OCI-LY3 (cell line): Measurements from ENCODE around the gene OVAAL.

Experiments used
- H2AFZ ChIP-seq: fragments of 200-600, 300-600 bp; shearing (Covaris generic); 2 replicates; pipeline ENCODE4 v1.6.0; 2014; ENCODE audit warnings: antibody characterized with exemption, low read depth, low read length
- H3K27ac ChIP-seq: fragments of 200-600, 300-600 bp; sonication (generic); 2 replicates; pipeline ENCODE4 v1.5.1; 2014; ENCODE audit warnings: mild to moderate bottlenecking, low read length, moderate library complexity, mixed read lengths
- H3K27me3 ChIP-seq: fragments of 200-600, 300-600 bp; sonication (generic); 2 replicates; pipeline ENCODE4 v1.6.1; 2014; ENCODE audit warnings: low read depth, low read length, mixed read lengths
- H3K36me3 ChIP-seq: fragments of 200-600, 300-600 bp; sonication (generic); replicated peaks from 2 replicates; pipeline ENCODE3; 2014; ENCODE audit warnings: low read depth, low read length, mixed read lengths
- H3K4me1 ChIP-seq: fragments of 300-600, 200-600 bp; sonication (generic); 2 replicates; pipeline ENCODE4 v1.6.1; 2014; ENCODE audit warnings: low read length, mixed read lengths
- H3K4me2 ChIP-seq: fragments of 200-600, 300-600 bp; sonication (generic); 2 replicates; pipeline ENCODE4 v1.6.1; 2014; ENCODE audit warnings: low read length, mixed read lengths
- H3K4me3 ChIP-seq: fragments of 300-600, 200-600 bp; sonication (generic); 2 replicates; pipeline ENCODE4 v1.5.1; 2014; ENCODE audit warnings: antibody characterized with exemption, mild to moderate bottlenecking, low read length, moderate library complexity
- H3K79me2 ChIP-seq: fragments of 300-600, 200-600 bp; shearing (Covaris generic); 2 replicates; pipeline ENCODE4 v1.6.1; 2014; ENCODE audit warnings: mild to moderate bottlenecking, low read length, mixed read lengths
- H3K9ac ChIP-seq: fragments of 300-600, 200-600 bp; shearing (Covaris generic); 2 replicates; pipeline ENCODE4 v1.6.0; 2014; ENCODE audit warnings: mild to moderate bottlenecking, low read length, moderate library complexity
- H3K9me3 ChIP-seq: fragments of 200-600, 300-600 bp; shearing (Covaris generic); 2 replicates; pipeline ENCODE4 v1.6.1; 2014; ENCODE audit warnings: low read length, mixed read lengths; ENCODE audit not compliant: insufficient read depth
- H4K20me1 ChIP-seq: fragments of 200-600, 300-600 bp; sonication (generic); 2 replicates; pipeline ENCODE4 v1.6.1; 2016; ENCODE audit warnings: low read length, mixed read lengths; ENCODE audit not compliant: insufficient read depth
- EZH2phosphoT487 ChIP-seq: fragments of 200-600 bp; shearing (Covaris generic); IDR thresholded peaks from 2 replicates; pipeline ENCODE4 v1.6.1; 2018; ENCODE audit warnings: antibody characterized with exemption, mixed run types, low read depth
- TF ChIP-seq, protein P1 (sequence below): fragments of 200-600, 300-600 bp; sonication (generic); IDR thresholded peaks from 2 replicates; pipeline ENCODE4 v1.5.1; 2014; ENCODE audit warnings: antibody characterized with exemption, low read length, low read depth

Gene OVAAL

DNA sequence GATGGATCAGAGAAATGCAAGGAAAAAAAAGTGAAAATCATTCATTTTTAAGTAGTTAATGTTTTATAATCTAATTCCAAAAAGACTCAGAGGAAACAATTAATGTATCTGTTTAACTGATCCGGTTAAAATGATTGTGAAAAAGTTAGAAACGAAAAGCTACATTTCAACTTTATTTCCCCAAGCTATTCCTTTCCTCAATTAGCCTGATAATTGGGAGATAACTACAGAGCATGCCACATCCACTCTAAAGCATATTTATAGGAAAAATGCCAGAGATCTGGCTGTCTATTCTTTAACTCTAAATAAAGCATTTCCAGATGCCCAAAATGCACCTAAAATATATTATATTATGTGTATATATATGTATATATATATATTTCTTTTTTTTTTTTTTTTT is 37.2 kb downstream of the OVAAL start:
- H3K27ac ChIP-seq, result no peak overlapping the region
- TF ChIP-seq, protein P1, sequence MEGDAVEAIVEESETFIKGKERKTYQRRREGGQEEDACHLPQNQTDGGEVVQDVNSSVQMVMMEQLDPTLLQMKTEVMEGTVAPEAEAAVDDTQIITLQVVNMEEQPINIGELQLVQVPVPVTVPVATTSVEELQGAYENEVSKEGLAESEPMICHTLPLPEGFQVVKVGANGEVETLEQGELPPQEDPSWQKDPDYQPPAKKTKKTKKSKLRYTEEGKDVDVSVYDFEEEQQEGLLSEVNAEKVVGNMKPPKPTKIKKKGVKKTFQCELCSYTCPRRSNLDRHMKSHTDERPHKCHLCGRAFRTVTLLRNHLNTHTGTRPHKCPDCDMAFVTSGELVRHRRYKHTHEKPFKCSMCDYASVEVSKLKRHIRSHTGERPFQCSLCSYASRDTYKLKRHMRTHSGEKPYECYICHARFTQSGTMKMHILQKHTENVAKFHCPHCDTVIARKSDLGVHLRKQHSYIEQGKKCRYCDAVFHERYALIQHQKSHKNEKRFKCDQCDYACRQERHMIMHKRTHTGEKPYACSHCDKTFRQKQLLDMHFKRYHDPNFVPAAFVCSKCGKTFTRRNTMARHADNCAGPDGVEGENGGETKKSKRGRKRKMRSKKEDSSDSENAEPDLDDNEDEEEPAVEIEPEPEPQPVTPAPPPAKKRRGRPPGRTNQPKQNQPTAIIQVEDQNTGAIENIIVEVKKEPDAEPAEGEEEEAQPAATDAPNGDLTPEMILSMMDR, result no peak
- TF ChIP-seq EZH2phosphoT487, result no peak
- H3K4me1 ChIP-seq, result no peaks in the 10 kb centered on the region
- H3K36me3 ChIP-seq, result no peaks in the 10 kb centered on the region
- H3K4me2 ChIP-seq, result no peak overlapping the region
- H3K79me2 ChIP-seq, result no peaks in the 10 kb centered on the region
- H3K27me3 ChIP-seq, result peaks cover 12% of the 10 kb centered on the region
- H3K9me3 ChIP-seq, result no peaks in the 10 kb centered on the region
- H4K20me1 ChIP-seq, result no peaks in the 10 kb centered on the region
- no peak overlapping the region for H3K4me3 ChIP-seq
- H3K9ac ChIP-seq, result no peak overlapping the region
- H2AFZ ChIP-seq, result no peak overlapping the region

DNA sequence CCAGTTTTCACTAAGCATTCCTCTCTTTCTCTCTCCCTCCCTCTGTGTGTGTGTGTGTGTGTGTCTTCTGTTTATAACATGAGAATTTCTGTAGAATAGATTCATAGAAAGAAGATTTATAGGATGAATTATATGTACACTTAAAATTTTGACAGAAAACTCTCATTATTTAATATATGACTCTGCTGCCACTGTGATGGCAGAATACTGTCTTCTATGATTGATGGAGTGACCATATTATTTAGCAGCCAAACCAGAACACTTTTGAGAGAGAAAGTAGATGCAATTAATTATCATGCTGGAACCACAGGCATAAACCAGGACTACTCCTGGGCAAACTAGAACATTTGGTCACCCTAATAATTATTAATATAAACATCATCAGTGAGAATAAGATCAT is 38.8 kb downstream of the OVAAL start:
- no peaks in the 10 kb centered on the region for H4K20me1 ChIP-seq

DNA sequence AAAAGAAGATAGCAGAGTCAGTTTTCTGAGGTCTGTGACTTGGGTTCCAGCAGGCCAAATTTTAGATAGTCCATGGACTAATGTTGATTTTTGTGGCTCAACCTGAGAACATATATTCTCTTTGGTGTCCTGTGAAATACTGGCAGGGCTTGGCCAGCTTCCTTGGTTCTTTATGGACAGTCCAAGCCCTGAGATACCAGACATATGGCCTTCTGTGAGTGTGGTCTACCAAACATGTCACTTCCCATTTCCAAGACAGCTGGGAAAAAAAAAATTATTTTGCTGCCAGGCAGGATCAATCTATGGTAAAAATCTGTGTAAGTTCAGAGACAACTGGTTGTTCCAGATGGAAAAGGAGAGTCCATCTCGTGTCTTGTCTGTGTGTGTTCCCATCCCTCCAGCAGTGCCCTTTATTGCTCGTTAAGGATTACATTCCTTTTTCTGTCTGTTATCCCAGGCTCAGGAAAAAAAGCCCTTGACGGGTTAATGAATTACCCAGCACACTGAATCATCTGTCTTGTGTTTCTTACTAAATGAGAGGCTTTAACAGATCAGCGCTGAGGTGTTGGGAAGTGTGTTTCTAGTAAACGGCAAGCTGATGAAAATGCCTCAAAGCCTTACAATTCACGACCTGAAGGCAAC is 39.7 kb downstream of the OVAAL start:
- Histone ChIP-seq H3K9me3 (no peaks in the 10 kb centered on the region), H3K27me3 (peaks cover 18% of the 10 kb centered on the region), H3K36me3 (no peaks in the 10 kb centered on the region), H3K4me1 (no peaks in the 10 kb centered on the region), H3K9ac (no peak overlapping the region), H3K27ac (no peak overlapping the region), H4K20me1 (no peaks in the 10 kb centered on the region), H2AFZ (no peak overlapping the region), H3K4me3 (no peak overlapping the region), H3K79me2 (no peaks in the 10 kb centered on the region), H3K4me2 (no peak overlapping the region)
- no peak for TF ChIP-seq EZH2phosphoT487
- TF ChIP-seq, protein P1, result no peak

More for the DNA sequence above, 38.8 kb downstream of the OVAAL start:
- no peak overlapping the region for H2AFZ ChIP-seq
- H3K9ac ChIP-seq, result no peak overlapping the region
- H3K9me3 ChIP-seq, result no peaks in the 10 kb centered on the region
- peaks cover 18% of the 10 kb centered on the region for H3K27me3 ChIP-seq
- no peak for TF ChIP-seq EZH2phosphoT487
- TF ChIP-seq, protein P1, result no peak
- H3K4me2 ChIP-seq, result no peak overlapping the region
- no peaks in the 10 kb centered on the region for H3K4me1 ChIP-seq
- H3K36me3 ChIP-seq, result no peaks in the 10 kb centered on the region
- H3K27ac ChIP-seq, result no peak overlapping the region
- no peaks in the 10 kb centered on the region for H3K79me2 ChIP-seq
- no peak overlapping the region for H3K4me3 ChIP-seq

DNA sequence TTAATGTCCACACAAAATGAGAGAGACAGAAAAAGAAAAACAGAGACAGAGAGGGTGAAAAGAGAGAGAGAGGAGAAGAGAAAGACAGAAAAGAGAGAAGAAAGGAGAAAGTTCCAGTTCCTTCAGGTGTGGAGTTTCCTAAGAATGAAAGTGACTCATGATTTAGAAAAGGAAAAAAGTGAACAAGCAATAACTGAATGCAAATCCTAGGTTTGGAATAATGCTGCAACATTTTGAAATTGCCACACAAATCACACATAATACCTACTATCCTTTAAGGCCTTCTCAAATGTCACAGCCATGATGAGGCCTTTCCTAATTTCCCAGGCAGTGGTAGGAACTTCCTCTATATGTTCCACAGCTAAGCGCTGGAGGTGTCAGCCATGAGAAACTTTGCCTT is 41.6 kb downstream of the OVAAL start:
- no peak overlapping the region for H3K9ac ChIP-seq
- no peak overlapping the region for H3K4me3 ChIP-seq
- TF ChIP-seq, protein P1, result no peak
- TF ChIP-seq EZH2phosphoT487, result no peak

More for the DNA sequence above, 41.6 kb downstream of the OVAAL start:
- Histone ChIP-seq H2AFZ (no peak overlapping the region), H3K79me2 (no peaks in the 10 kb centered on the region), H3K4me2 (no peak overlapping the region), H3K27ac (no peak overlapping the region), H3K36me3 (no peaks in the 10 kb centered on the region), H3K27me3 (peaks cover 13% of the 10 kb centered on the region), H3K9me3 (no peaks in the 10 kb centered on the region), H3K4me1 (no peaks in the 10 kb centered on the region), H4K20me1 (no peaks in the 10 kb centered on the region)
